ENCODE results near the gene ABO.
A peak's percentile ranks its signal among the peaks of the same experiment; 100 is the strongest.

The ABO gene

GRCh38 chr9:133238851-133239532 is 36.0 kb downstream of the ABO start (continued):
- TF ChIP-seq ZBTB6 (tag by site-specific recombination; IDR thresholded peaks at IDR 0.05) (peak; percentile 93), GLIS1 (tag by site-specific recombination; IDR thresholded peaks at IDR 0.05) (peak; percentile 84), ZBTB8A (tag by site-specific recombination; IDR thresholded peaks at IDR 0.05) (peak; percentile 87), ZSCAN16 (tag by site-specific recombination; IDR thresholded peaks at IDR 0.05) (no peak), ZNF624 (tag by site-specific recombination; IDR thresholded peaks at IDR 0.05) (no peak), GFI1B (tag by site-specific recombination; IDR thresholded peaks at IDR 0.05) (no peak), ZNF18 (tag by site-specific recombination; IDR thresholded peaks at IDR 0.05) (no peak), KLF1 (tag by site-specific recombination; IDR thresholded peaks at IDR 0.05) (peak; percentile 42), MEIS1 (CRISPR knock-in tag; IDR thresholded peaks at IDR 0.05; ENCODE audit: borderline replicate concordance) (no peak), ZNF112 (tag by site-specific recombination; IDR thresholded peaks at IDR 0.05) (no peak), ZBTB21 (tag by site-specific recombination; IDR thresholded peaks at IDR 0.05) (no peak), ZNF777 (tag by site-specific recombination; IDR thresholded peaks at IDR 0.05; ENCODE audit: borderline replicate concordance) (no peak), ZNF555 (tag by site-specific recombination; conservative IDR thresholded peaks at IDR 0.05) (no peak), ZNF76 (tag by site-specific recombination; IDR thresholded peaks at IDR 0.05; ENCODE audit: borderline replicate concordance, low read depth) (peak; percentile 78; the same call in 1 of the 2 replicates), ZNF202 (tag by site-specific recombination; IDR thresholded peaks at IDR 0.05; ENCODE audit: borderline replicate concordance) (no peak), KLF17 (tag by site-specific recombination; IDR thresholded peaks at IDR 0.05) (peak; percentile 57), ZNF121 (tag by site-specific recombination; IDR thresholded peaks at IDR 0.05) (no peak), ZNF645 (tag by site-specific recombination; IDR thresholded peaks at IDR 0.05) (no peak), SP2 (tag by site-specific recombination; IDR thresholded peaks at IDR 0.05) (no peak; the same call in 1 of the 2 replicates), ZNF501 (tag by site-specific recombination; IDR thresholded peaks at IDR 0.05) (peak; percentile 55; the same call in 1 of the 2 replicates), ZNF571 (tag by site-specific recombination; IDR thresholded peaks at IDR 0.05) (no peak), BCL6B (tag by site-specific recombination; IDR thresholded peaks at IDR 0.05) (no peak), ZNF473 (tag by site-specific recombination; IDR thresholded peaks at IDR 0.05) (no peak), ZNF157 (tag by site-specific recombination; IDR thresholded peaks at IDR 0.05) (no peak), ZNF701 (tag by site-specific recombination; IDR thresholded peaks at IDR 0.05) (peak; percentile 86; the same call in 1 of the 2 replicates), KLF7 (tag by site-specific recombination; IDR thresholded peaks at IDR 0.05; ENCODE audit: borderline replicate concordance) (no peak), PRDM6 (tag by site-specific recombination; IDR thresholded peaks at IDR 0.05) (no peak), BCL11B (tag by site-specific recombination; IDR thresholded peaks at IDR 0.05; ENCODE audit: low read depth) (0 out of 2 replicates have a peak, but pooled peaks have one; percentile 11), WT1 (tag by site-specific recombination; IDR thresholded peaks at IDR 0.05) (0 out of 2 replicates have a peak, but pooled peaks have one; percentile 38), ZNF175 (tag by site-specific recombination; IDR thresholded peaks at IDR 0.05) (no peak), HOXC10 (CRISPR knock-in tag; IDR thresholded peaks at IDR 0.05) (no peak), ZNF311 (tag by site-specific recombination; IDR thresholded peaks at IDR 0.05; ENCODE audit: borderline replicate concordance) (no peak), ZNF664 (tag by site-specific recombination; IDR thresholded peaks at IDR 0.05) (no peak), ZNF174 (tag by site-specific recombination; IDR thresholded peaks at IDR 0.05) (no peak)
